Measurements from ENCODE around the gene HEXA. TPM values are rescaled to one million over a fixed set of nuclear protein-coding genes. Genes with fewer than 3 reads are reported as not detected.

HEXA gene
- total RNA-seq, 3 donors from 2014 or later (not counting 1 experiment from before 2014, with no cell fraction given), result 154 to 173 (median 172) TPM

- intact Hi-C loops (cut with micrococcal nuclease), result no loop called here
- no peak overlapping the region for H3K4me3 Mint-ChIP-seq
- Histone ChIP-seq H3K4me3 (ENCODE audit: low read length) (no peak overlapping the region), H3K36me3 (ENCODE audit: control insufficient read depth, insufficient read depth, low read length) (no peaks in the 10 kb centered on the region), H3K4me1 (ENCODE audit: control insufficient read depth, insufficient read depth, low read length) (no peaks in the 10 kb centered on the region), H3K27ac (ENCODE audit: low read length) (no peak overlapping the region), H3K27me3 (ENCODE audit: control insufficient read depth, insufficient read depth, low read length) (peaks cover 3% of the 10 kb centered on the region), H3K9me3 (ENCODE audit: control insufficient read depth, insufficient read depth, low read length) (no peaks in the 10 kb centered on the region)
- H3K27ac Mint-ChIP-seq, result no peak overlapping the region
- no peak for ATAC-seq
- no peaks in the 10 kb centered on the region for H3K4me1 Mint-ChIP-seq
- H3K27me3 Mint-ChIP-seq (ENCODE audit: low read depth in 2 of 2), result peaks cover 32 to 40% of the 10 kb centered on the region in 2 donors
- WGBS (ENCODE audit: insufficient coverage), result no CpG with 5 or more reads among the region's 1 CpG
- TF ChIP-seq CTCF (IDR thresholded peaks at IDR 0.05), result no peak
- no peak for DNase-seq
- H3K9me3 Mint-ChIP-seq, result no peaks in the 10 kb centered on the region
- no peaks in the 10 kb centered on the region for H3K36me3 Mint-ChIP-seq
Measured at GRCh38 chr15:72411544-72411943, 35.7 kb upstream of the HEXA start.

GRCh38 chr15:72411111-72411510, 35.3 kb upstream of the HEXA start:
- Mint-ChIP-seq H3K9me3 (no peaks in the 10 kb centered on the region), H3K36me3 (no peaks in the 10 kb centered on the region), H3K4me3 (no peak overlapping the region), H3K27ac (no peak overlapping the region), H3K27me3 (ENCODE audit: low read depth in 2 of 2) (peaks cover 34 to 43% of the 10 kb centered on the region in 2 donors), H3K4me1 (no peaks in the 10 kb centered on the region)
- Histone ChIP-seq H3K27ac (ENCODE audit: low read length) (no peak overlapping the region), H3K4me1 (ENCODE audit: control insufficient read depth, insufficient read depth, low read length) (no peaks in the 10 kb centered on the region), H3K36me3 (ENCODE audit: control insufficient read depth, insufficient read depth, low read length) (no peaks in the 10 kb centered on the region), H3K9me3 (ENCODE audit: control insufficient read depth, insufficient read depth, low read length) (no peaks in the 10 kb centered on the region), H3K27me3 (ENCODE audit: control insufficient read depth, insufficient read depth, low read length) (peaks cover 3% of the 10 kb centered on the region), H3K4me3 (ENCODE audit: low read length) (no peak overlapping the region)
- DNase-seq (no peak), ATAC-seq (no peak)
- WGBS (ENCODE audit: insufficient coverage), result 87% methylated on average over 5 of the region's 5 CpGs
- intact Hi-C loops (cut with micrococcal nuclease), result no loop called here
- TF ChIP-seq CTCF (IDR thresholded peaks at IDR 0.05), result no peak

GRCh38 chr15:72406936-72407335, 31.1 kb upstream of the HEXA start:
- no peak for TF ChIP-seq CTCF (IDR thresholded peaks at IDR 0.05)
- H3K36me3 Mint-ChIP-seq, result no peaks in the 10 kb centered on the region
- no peak overlapping the region for H3K4me3 ChIP-seq (ENCODE audit: low read length)
- H3K4me3 Mint-ChIP-seq, result no peak overlapping the region
- no peak overlapping the region for H3K27ac Mint-ChIP-seq
- peaks cover 3% of the 10 kb centered on the region for H3K27me3 ChIP-seq (ENCODE audit: control insufficient read depth, insufficient read depth, low read length)
- 89% methylated on average over 3 of the region's 3 CpGs for WGBS (ENCODE audit: insufficient coverage)
- no peak overlapping the region for H3K27ac ChIP-seq (ENCODE audit: low read length)
- no peaks in the 10 kb centered on the region for H3K4me1 ChIP-seq (ENCODE audit: control insufficient read depth, insufficient read depth, low read length)
- no peaks in the 10 kb centered on the region for H3K4me1 Mint-ChIP-seq
- intact Hi-C loops (cut with micrococcal nuclease), result no loop called here
- no peak for DNase-seq
- no peaks in the 10 kb centered on the region for H3K9me3 ChIP-seq (ENCODE audit: control insufficient read depth, insufficient read depth, low read length)
- no peak for ATAC-seq
- peaks cover 44 to 77% of the 10 kb centered on the region in 2 donors for H3K27me3 Mint-ChIP-seq (ENCODE audit: low read depth in 2 of 2)
- H3K9me3 Mint-ChIP-seq, result no peaks in the 10 kb centered on the region
- no peaks in the 10 kb centered on the region for H3K36me3 ChIP-seq (ENCODE audit: control insufficient read depth, insufficient read depth, low read length)

GRCh38 chr15:72404841-72405240, 29.0 kb upstream of the HEXA start:
- no peak for TF ChIP-seq CTCF (IDR thresholded peaks at IDR 0.05)
- no peak overlapping the region for H3K27ac Mint-ChIP-seq
- H3K36me3 Mint-ChIP-seq, result no peaks in the 10 kb centered on the region
- H3K4me1 Mint-ChIP-seq, result no peaks in the 10 kb centered on the region
- H3K27me3 ChIP-seq (ENCODE audit: control insufficient read depth, insufficient read depth, low read length), result no peaks in the 10 kb centered on the region
- no peaks in the 10 kb centered on the region for H3K4me1 ChIP-seq (ENCODE audit: control insufficient read depth, insufficient read depth, low read length)
- intact Hi-C loops (cut with micrococcal nuclease), result no loop called here
- H3K36me3 ChIP-seq (ENCODE audit: control insufficient read depth, insufficient read depth, low read length), result no peaks in the 10 kb centered on the region
- no peaks in the 10 kb centered on the region for H3K9me3 Mint-ChIP-seq
- H3K4me3 ChIP-seq (ENCODE audit: low read length), result no peak overlapping the region
- no peak overlapping the region for H3K27ac ChIP-seq (ENCODE audit: low read length)
- ATAC-seq, result no peak
- DNase-seq, result no peak
- H3K4me3 Mint-ChIP-seq, result no peak overlapping the region
- no peaks in the 10 kb centered on the region for H3K9me3 ChIP-seq (ENCODE audit: control insufficient read depth, insufficient read depth, low read length)
- H3K27me3 Mint-ChIP-seq (ENCODE audit: low read depth in 2 of 2), result peaks cover 41 to 72% of the 10 kb centered on the region in 2 donors
